GM21723 (cell line): ENCODE results near the gene CACNA1C.

Experiments used
- ATAC-seq: cut with Tn5 transposase; IDR thresholded peaks from one replicate; pipeline ENCODE4 v1.9.1; 2021; ENCODE audit warnings: mild to moderate bottlenecking, moderate library complexity; ENCODE audit not compliant: unreplicated experiment

The CACNA1C gene

DNA sequence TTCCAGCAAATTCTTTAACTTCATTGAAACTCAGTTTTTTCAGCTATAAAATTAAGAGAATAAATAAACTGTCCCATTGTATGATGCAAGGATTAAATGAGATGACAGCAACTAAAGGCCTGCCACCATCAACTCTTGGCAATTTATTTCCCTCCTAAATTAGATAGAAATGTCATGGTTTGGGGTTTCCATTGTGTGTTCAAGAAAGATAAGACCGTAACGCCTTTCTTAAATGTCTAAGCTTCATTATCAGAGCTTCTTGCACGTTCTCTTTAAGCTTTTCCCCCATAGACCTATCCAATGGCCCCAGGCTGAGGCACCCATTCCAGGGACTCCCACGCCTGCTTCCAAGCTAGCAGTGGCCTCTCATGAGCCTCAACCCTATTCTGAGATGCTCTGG is 281.9 kb downstream of the CACNA1C start:
- ATAC-seq = no peak

- no peak for ATAC-seq
These were observed 282.3 kb downstream of the CACNA1C start for GRCh38 chr12:2335109-2335508.

DNA sequence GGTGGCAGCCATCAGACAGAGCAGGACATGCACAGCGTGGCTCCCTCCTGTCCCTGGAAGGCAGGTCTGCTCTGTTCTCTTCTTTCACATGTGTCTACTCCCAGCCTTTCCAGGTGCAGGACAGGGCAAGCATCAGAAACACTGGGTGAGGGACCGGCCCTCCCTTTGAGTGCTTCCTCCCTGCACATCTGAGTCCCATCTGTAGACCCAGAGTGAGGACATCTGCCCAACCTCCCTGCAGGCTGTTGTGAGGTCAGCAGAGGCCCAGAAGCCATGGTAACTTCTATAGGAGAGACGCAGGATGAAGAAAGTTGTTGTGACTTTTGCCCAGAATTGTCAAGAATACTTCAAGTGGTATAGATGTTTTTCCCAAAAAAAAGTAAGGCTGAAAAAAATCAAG is 282.7 kb downstream of the CACNA1C start:
- no peak for ATAC-seq

GRCh38 chr12:2335916-2336315 is 283.1 kb downstream of the CACNA1C start:
- peak; percentile 4 for ATAC-seq

GRCh38 chr12:2336409-2336829 is 283.6 kb downstream of the CACNA1C start:
- ATAC-seq = peak; percentile 98

DNA sequence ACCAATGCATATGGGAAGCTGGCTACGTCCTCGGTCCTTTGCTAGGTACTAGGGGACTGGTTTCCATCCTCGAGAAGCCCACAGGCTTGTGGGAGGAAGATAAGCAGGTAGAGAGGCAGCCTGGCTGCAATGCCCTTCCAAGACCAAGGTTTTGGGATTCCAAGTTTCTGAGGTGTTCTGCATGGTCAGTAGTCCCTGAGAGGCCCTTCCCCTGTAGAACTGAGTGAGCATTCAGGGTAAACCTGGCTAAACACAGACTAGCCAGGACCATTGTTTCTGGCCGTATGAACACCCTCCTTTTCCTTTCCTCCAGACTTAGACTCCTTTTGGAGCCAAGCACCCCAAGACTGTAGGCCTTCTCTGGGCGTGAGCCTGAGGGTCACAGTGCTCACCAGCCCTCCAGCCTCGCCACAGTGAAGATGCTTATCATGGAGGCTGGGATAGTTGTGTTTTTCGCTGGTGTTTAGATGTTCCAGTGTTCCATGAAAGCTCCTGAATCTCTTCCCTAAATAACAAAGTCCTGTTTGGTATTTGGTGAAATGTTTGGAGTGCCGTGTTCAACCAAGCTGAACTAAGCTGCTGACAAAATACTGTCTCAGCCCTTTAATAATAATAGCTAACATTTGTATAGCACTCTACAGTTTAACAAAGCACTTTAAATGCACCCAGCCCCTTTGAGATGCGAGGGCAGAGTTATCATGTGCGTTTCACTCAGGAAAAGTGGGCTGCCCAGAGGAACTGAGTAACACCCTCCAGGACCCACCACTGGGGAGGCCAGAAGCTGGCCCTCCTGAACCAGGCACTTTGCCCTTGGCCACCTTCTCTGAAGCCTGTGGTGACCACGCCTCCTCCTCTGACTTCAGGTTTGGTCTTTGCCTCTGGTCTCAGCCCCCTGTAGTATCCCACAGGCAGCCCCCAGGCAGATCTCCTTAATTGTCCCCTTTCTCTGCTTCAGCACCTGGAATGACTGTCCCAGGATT is 284.5 kb downstream of the CACNA1C start:
- no peak for ATAC-seq

GRCh38 chr12:2338381-2338780 is 285.6 kb downstream of the CACNA1C start:
- no peak for ATAC-seq

- ATAC-seq = no peak
These were observed 286.2 kb downstream of the CACNA1C start for GRCh38 chr12:2338991-2339431.

DNA sequence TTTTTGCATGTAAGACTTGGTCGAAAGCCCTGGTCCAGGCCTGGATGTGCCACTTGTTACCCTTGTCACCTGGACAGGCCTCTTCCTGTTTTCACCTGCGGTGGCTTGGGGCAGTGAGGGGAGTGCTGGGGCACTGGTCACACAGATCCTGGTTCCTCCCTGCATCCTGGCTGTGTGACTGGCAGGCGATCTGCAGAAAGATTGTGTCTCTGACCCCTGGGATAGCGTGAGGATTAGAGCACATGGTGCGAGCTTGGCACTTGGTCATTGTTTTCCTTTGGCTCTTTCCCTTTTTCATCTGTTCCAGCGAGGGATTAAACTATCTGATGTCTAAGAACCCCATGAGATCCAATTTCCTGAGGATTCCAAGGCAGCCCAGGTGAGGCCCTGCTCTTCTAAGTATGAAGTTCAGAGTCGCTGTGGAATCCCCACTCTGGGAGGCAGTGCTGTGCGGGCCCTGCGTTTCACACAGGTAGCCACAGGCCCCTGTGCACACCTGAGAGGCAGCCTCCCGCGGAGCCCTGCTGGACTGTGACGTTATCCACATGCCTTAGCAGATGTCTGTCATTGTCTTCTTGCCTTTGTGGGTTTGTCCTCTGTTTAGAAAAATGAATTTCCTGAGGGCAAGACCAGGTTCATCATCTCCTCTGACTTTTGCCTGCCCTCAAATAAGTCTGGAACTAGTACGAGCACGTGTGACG is 288.4 kb downstream of the CACNA1C start:
- no peak for ATAC-seq

GRCh38 chr12:2341871-2342270 is 289.1 kb downstream of the CACNA1C start:
- ATAC-seq = no peak

GRCh38 chr12:2343681-2344080 is 290.9 kb downstream of the CACNA1C start:
- no peak for ATAC-seq

- no peak for ATAC-seq
These were observed 291.7 kb downstream of the CACNA1C start for GRCh38 chr12:2344476-2344875.

DNA sequence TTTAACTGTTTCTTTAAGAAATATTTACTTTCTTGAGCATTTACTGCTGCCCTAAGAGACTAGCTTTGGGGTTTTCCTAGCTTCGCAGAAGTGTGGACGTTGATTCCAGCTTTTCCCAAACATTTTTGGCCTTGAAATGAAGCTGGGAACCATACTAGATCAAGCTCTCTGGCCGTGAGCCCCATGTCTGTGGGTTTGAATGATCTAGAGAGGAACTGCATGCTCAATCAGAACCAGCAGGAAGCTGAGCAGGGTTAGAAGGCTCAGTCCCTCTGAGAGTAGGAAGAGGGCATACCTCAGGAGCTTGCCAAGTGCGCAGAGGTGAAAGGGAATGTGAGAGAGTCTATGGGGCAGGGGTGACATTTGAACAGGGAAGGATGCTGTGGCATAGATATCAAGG is 292.1 kb downstream of the CACNA1C start:
- no peak for ATAC-seq

GRCh38 chr12:2345902-2346301 is 293.1 kb downstream of the CACNA1C start:
- no peak for ATAC-seq

DNA sequence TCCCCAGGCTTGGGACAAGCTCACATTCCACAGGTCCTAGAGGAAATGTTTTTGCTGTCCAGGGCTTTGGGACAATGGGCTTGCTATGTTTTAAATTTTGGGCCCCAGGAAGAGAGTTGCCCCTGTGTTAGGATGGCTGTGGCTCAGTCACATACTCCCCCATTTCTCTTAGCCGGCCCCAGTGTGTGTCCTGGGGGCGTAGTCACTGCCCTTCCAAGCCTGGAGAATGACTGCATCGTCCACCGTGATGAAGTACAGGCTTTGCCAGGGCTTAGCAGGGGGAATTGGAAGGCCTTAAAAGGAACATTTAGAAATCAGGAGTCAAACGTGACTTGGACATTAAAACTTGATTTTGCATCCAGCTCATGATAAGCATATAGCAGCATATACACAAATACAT is 293.6 kb downstream of the CACNA1C start:
- no peak for ATAC-seq

DNA sequence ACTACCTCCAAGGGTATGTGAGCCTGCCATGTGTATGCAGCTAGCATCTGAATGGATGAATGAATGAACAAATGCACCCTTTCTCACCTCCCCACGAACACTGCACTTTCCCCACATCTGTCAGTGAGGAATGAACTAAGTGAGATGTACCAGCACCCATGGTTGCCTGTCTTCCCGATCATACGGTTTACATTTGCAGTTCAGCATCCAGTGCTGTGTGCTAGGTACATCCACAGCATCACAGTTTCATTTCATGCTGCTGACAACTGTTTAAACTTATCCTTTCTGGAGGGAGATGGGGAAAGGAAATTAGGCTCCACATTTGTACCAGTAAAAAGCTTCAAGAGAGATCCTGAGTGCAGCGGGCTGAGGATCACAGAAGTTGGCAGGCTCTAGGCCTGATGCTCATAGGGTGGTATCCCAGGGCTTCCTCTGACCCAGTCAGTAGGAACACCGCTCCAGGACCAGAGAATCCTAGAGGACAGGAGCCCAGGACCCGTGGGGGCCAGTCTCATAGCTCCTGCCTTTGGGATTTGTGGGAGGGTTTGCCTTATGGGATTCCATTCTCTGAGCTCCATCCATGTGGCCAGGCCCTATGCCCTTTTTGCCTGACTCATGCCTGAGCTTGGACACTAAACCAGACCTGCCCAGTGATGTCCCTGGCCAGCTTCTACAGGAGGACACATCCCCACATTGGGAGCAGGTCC is 294.5 kb downstream of the CACNA1C start:
- ATAC-seq = no peak

DNA sequence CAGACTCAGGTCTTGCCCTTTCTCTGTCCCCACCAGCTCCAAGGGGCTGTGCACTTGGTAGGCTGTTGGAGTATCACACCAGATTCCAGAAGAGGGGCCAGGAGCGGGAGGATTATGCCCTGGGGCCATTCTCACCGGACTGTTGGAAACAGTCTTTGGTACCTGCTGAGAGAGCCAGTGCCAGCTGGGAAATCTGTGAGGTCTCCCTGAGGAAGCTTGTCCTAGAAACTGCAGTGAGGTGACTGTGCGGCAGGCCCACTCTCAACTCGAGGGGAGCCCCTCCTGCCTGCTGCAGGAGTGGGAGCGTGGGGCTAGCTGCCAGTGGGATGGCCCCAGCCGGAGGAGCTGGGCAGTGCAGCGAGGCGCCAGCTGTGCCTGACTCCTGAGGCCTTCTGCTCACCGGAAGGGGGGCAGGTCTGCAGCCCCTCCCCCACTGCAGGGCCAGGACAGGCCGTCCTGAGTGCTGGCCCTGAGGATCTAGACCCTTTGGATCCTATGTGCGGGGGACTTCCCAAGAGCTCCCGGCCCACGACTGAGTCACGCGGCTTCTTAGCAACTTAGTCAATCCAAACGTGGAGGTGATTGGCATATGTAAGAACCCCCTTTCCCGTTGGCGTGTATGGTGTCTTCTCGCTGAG is 295.2 kb downstream of the CACNA1C start:
- ATAC-seq = no peak

DNA sequence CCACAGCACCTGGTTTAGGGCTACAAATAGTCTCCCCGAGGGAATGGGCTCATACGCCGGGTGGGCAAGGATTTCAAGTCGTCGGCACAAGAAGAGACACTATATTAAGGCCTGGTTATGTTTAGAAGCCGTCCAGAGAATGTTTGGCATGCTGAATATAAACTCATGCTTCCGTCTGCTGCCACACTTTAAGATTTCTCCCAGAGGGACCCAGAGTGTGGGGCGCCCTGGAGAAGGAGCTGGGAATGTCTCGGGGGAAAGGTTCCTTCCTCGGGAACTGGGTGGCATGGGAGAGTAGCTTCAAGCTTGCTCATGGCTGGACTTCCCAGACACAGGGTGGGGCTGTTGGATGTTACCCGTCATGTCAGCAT is 295.7 kb downstream of the CACNA1C start:
- no peak for ATAC-seq

DNA sequence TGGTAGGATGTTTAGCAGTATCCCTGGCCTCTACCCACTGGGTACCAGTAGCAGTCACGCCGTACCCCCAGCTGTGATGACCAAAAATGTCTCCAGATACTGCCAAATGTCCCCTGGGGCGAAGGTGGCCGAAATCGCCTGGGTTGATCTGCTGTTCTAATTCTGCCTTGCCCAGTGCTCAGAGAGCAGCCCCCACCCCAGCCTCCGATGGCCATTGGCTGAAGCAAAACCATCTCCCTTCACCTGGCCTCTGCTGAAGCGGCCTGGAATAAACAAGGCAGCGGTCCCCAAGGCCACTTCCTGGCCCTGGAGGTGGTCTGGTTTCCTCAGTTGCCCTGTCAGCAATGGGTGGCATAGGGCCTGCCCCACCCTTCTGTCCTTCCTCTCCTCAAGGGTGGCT is 298.4 kb downstream of the CACNA1C start:
- no peak for ATAC-seq

DNA sequence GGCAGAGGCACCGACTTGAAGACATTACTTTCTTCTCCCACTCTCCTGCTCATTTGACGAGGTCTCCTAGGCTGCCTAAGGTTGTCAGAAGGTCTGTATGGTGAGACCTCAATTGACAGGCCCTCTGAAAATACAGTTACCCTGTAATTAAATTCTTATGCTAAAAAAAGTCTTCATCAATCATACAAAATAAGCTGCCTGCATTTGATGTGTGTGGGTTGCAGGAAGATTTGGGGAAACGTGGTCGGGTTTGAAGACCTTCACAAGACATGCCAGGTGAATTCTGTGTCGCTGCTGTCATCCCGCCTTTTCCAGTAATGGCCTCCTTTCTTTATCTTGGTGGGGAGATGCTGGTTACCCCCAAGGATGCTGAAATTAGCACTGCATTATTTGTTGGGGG is 299.4 kb downstream of the CACNA1C start:
- no peak for ATAC-seq

DNA sequence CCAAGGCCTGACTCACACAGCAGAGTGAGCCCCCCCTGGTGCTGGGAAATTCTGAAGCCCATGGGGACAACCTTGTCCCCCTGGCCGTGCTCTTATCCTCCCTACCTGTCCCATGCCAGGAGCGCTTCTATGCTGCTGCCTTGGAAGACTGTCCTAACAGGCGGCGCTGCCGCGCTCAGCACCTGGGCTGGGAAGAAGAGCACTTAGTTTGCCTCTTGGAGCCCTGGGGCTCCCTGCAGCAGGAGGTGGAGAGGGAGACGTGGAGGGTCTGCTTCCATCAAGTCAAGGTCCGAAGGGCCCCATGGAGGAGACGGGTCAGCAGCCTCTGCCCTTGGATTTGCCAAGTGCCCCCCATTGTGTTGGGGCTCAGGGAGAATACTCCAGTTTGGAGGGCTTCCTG is 300.5 kb downstream of the CACNA1C start:
- no peak for ATAC-seq
